ENCODE data around the gene BABAM2. TPM values are rescaled to one million over a fixed set of nuclear protein-coding genes. Genes with fewer than 3 reads are reported as not detected.

Gene BABAM2
- total RNA-seq, 1 experiment from 2014 or later: 27.1 TPM

GRCh38 chr2:28321426-28321825, 430.9 kb downstream of the BABAM2 start:
- H2AK5ac ChIP-seq (ENCODE audit: insufficient read length, low read length): no peak overlapping the region
- no peaks in the 10 kb centered on the region for H4K20me1 ChIP-seq (ENCODE audit: control insufficient read depth, insufficient read depth, insufficient read length)
- Mint-ChIP-seq H3K9me3 (no peaks in the 10 kb centered on the region), H3K27me3 (ENCODE audit: low read depth) (no peaks in the 10 kb centered on the region), H3K4me3 (no peak overlapping the region), H3K27ac (peak overlapping the region; percentile 0 to 97 (median 55); a peak in 4 of 7 replicates), H3K4me1 (peaks cover 67 to 84% of the 10 kb centered on the region in 2 experiments), H3K36me3 (ENCODE audit: insufficient read depth in 1 of 3, low read depth in 3 of 3) (no peaks in the 10 kb centered on the region)
- H3K79me2 ChIP-seq (ENCODE audit: insufficient read depth, low read length): no peaks in the 10 kb centered on the region
- H4K8ac ChIP-seq (replicated peaks; ENCODE audit: insufficient read length, low read depth, low read length): no peak overlapping the region
- no peak overlapping the region for H4K5ac ChIP-seq (ENCODE audit: insufficient read length, low read depth, low read length)
- H3K79me1 ChIP-seq (ENCODE audit: insufficient read depth, low read depth, low read length, poor library complexity, severe bottlenecking): no peaks in the 10 kb centered on the region
- no peaks in the 10 kb centered on the region; the same call in 1 of the 2 replicates for H3K27me3 ChIP-seq (ENCODE audit: insufficient read depth, low read length)
- H3K27ac ChIP-seq (ENCODE audit: insufficient read length, low read depth, low read length): peak overlapping the region; percentile 22
- no peak overlapping the region for H3K18ac ChIP-seq (ENCODE audit: insufficient read length, low read depth, low read length)
- no peak overlapping the region for H2AFZ ChIP-seq (ENCODE audit: low read length)
- H3K56ac ChIP-seq (ENCODE audit: insufficient read length, low read depth, low read length): no peak overlapping the region
- H2BK15ac ChIP-seq (ENCODE audit: low read depth, low read length): no peak overlapping the region
- no peak overlapping the region for H2BK5ac ChIP-seq (ENCODE audit: insufficient read length, low read length)
- no peaks in the 10 kb centered on the region for H3K23me2 ChIP-seq (ENCODE audit: insufficient read length, low read depth, low read length, poor library complexity, severe bottlenecking)
- no peak overlapping the region for H4K91ac ChIP-seq (ENCODE audit: insufficient read length, low read depth, low read length)
- H3K14ac ChIP-seq (ENCODE audit: insufficient read depth, low read length): no peak overlapping the region
- no peak overlapping the region for H3K4me2 ChIP-seq (ENCODE audit: insufficient read depth, insufficient read length, low read length)
- no peak overlapping the region for H2BK12ac ChIP-seq (ENCODE audit: insufficient read length, low read depth, low read length)
- no peak overlapping the region for H2BK120ac ChIP-seq (ENCODE audit: low read depth, low read length, poor library complexity, severe bottlenecking)
- H3K4me1 ChIP-seq (ENCODE audit: insufficient read depth, low read length): peaks cover 20% of the 10 kb centered on the region
- WGBS (ENCODE audit: extremely low coverage, insufficient read length, low lambda C conversion rate): no CpG with 5 or more reads among the region's 4 CpGs
- H3T11ph ChIP-seq (ENCODE audit: low read length): no peak overlapping the region
- no peak for TF ChIP-seq CTCF (conservative IDR thresholded peaks at IDR 0.05)
- no peak overlapping the region for H3K4ac ChIP-seq (ENCODE audit: low read depth, low read length)
- no peaks in the 10 kb centered on the region for H3K9me3 ChIP-seq (ENCODE audit: control insufficient read depth, low read depth, low read length)
- no peak overlapping the region for H3K23ac ChIP-seq (ENCODE audit: insufficient read length, low read depth, low read length)
- no peak overlapping the region for H3K9ac ChIP-seq (ENCODE audit: extremely low read depth, insufficient read length, low read length)
- H2BK20ac ChIP-seq (ENCODE audit: low read depth, low read length, poor library complexity, severe bottlenecking): no peak overlapping the region
- DNase-seq: no peak

Data from H9 (cell line).